ENCODE data around the gene WDR86. TPM values are rescaled to one million over a fixed set of nuclear protein-coding genes. Genes with fewer than 3 reads are reported as not detected.
A peak's percentile ranks its signal among the peaks of the same experiment; 100 is the strongest.

The WDR86 gene
- polyA plus RNA-seq, 3 donors from 2014 or later, result 0.75 to 2.2 (median 2.2) TPM

DNA sequence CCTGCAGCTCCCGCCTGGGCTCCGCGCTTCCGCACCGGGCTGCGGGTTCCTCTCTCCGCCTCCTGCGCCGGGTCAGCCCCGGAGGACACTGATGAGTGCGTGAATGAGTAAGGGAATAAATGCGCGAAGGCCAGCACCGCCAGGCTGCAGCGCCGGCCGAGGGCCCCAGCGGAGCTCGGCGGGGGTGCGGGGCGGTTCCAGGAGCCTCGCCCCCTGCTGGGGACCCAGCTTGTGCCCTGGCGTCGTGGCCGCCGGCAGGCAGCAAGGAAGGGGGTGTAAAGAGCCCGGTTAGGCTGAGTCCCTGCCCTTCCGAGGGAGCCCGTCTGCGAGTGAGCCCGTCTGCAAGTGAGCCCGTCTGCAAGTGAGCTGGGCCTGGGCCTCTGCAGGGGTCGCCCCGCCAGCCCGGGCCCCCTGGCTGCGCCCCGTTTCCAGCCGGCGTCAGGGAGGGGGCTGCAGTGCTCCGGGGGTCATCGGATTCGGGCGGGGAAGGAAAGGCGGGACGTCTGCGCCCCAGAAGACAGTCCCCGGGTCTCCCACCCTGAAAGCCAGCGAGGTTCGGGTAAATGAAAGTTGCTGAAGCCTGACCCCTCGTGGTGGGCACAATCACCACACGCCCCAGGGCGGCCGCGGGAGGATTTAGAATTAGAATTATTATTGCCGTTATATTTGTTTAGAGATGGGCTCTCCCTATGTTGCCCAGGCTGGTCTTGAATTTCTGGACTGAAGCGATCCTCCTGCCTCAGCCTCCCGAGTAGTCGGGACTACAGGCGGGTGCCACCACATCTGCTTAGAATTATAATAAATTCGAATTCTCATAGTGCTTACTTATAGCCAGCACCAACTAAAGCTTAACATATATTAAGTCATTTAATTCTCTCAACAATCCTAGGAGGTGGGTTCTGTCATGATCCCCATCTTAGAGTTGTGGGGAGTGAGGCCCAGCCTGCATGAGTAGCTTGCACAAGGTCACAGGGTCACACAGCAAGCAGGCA is 38.7 kb upstream of the WDR86 start:
- H3K4me1 Mint-ChIP-seq, result no peaks in the 10 kb centered on the region
- H3K36me3 Mint-ChIP-seq, result no peaks in the 10 kb centered on the region
- H3K4me3 Mint-ChIP-seq, result peak overlapping the region; percentile 81 to 87 (median 81)
- peak overlapping the region in 2 of 6 donors; percentile 30 to 45 for H3K27ac Mint-ChIP-seq
- peaks cover 0 to 6% (median 0%) of the 10 kb centered on the region in 3 donors for H3K27me3 Mint-ChIP-seq (ENCODE audit: low read depth in 3 of 3)
- H3K9me3 Mint-ChIP-seq, result no peaks in the 10 kb centered on the region
- peak; percentile 68 to 76 (median 76) for DNase-seq

DNA sequence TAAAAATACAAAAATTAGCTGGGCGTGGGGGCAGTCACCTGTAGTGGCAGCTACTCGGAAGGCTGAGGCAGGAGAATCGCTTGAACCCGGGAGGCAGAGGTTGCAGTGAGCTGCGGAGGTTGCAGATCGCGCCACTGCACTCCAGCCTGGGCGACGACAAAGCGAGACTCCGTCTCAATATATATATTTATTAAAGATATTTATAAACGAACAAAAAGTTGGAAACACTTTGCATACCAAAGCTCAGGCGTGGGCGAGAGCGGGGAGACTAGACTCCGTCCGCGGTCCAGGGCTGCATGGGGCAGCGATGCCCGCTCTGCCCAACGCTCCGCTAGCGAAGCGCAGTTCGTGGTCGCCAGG is 38.0 kb upstream of the WDR86 start:
- no peaks in the 10 kb centered on the region for H3K9me3 Mint-ChIP-seq
- H3K27ac Mint-ChIP-seq, result peak overlapping the region in 1 of 6 donors; percentile 40
- H3K36me3 Mint-ChIP-seq, result no peaks in the 10 kb centered on the region

DNA sequence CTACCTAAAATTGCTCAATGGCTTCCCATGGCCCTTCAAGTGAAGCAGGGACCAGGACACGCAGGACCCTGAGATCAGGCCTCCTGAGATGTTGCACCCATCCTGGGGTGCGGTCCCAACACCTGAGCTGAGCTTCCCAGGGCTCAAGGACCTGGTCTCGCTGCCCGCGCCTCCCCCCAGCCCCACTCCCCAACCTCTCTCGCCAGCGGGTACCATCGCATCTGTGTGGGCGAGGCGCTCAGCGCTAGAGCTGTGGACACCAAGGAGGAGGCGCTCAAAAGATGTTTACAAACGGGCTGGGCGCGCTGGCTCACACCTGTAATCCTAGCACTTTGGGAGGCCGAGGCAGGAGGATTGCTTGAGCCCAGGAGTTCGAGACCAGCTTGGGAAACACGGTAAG is 37.5 kb upstream of the WDR86 start:
- no peak for DNase-seq
- Mint-ChIP-seq H3K4me3 (peak overlapping the region in 1 of 5 donors; percentile 56), H3K36me3 (no peaks in the 10 kb centered on the region), H3K9me3 (no peaks in the 10 kb centered on the region), H3K27me3 (ENCODE audit: low read depth in 3 of 3) (peaks cover 0 to 8% (median 3%) of the 10 kb centered on the region in 3 donors), H3K4me1 (no peaks in the 10 kb centered on the region), H3K27ac (no peak overlapping the region)

More for the DNA sequence above, 38.0 kb upstream of the WDR86 start:
- H3K27me3 Mint-ChIP-seq (ENCODE audit: low read depth in 3 of 3), result peaks cover 0 to 8% (median 3%) of the 10 kb centered on the region in 3 donors
- no peak for DNase-seq
- H3K4me3 Mint-ChIP-seq, result peak overlapping the region; percentile 79 to 87 (median 81)
- H3K4me1 Mint-ChIP-seq, result no peaks in the 10 kb centered on the region

DNA sequence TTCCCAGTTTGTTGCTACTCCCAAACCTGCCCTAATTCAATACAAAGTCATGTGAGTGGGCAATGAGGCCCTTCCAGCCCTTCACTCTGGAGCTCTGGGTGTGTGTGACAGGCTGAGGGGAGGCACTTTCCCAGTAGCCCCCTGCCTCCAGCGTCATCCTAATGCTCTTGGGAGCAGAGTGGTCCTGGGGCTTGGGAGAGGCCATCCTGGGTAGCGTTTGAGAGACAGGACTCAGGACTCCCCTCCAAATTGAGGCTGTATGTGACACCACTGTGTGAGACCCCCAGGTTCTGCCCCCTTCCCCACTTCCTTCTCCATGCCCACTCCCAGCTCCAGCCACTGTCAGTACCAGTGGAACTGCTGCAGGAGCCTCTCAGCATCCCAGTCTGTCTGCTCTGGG is 36.6 kb upstream of the WDR86 start:
- Mint-ChIP-seq H3K27me3 (ENCODE audit: low read depth in 3 of 3) (peaks cover 0 to 8% (median 4%) of the 10 kb centered on the region in 3 donors), H3K27ac (no peak overlapping the region), H3K4me1 (peaks cover 0 to 8% of the 10 kb centered on the region in 2 donors), H3K36me3 (no peaks in the 10 kb centered on the region), H3K4me3 (peak overlapping the region in 2 of 5 donors; percentile 15 to 40), H3K9me3 (no peaks in the 10 kb centered on the region)
- no peak for DNase-seq

DNA sequence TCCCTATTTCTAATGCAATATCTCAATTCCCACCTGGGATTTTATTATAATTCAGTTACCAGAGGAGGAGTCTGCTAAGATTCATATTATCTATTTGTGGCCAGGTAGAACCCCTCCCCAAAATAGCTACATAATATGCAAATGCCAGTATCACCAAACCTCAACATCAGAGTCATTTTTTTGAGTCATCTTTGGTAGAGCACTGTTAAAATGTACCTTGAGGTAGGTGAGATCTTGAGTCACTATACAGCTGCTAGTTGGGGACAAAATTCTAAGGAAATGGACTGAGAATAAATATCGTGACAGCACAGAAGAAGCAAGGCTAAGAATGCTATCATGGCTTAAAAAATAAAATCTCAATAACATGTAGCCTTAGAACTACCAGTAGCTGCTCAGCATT is 34.8 kb upstream of the WDR86 start:
- no peaks in the 10 kb centered on the region for H3K36me3 Mint-ChIP-seq
- H3K4me3 Mint-ChIP-seq, result no peak overlapping the region
- H3K4me1 Mint-ChIP-seq, result peaks cover 0 to 16% of the 10 kb centered on the region in 2 donors
- H3K27me3 Mint-ChIP-seq (ENCODE audit: low read depth in 3 of 3), result peaks cover 0 to 10% (median 8%) of the 10 kb centered on the region in 3 donors
- DNase-seq, result no peak
- H3K9me3 Mint-ChIP-seq, result no peaks in the 10 kb centered on the region
- no peak overlapping the region for H3K27ac Mint-ChIP-seq

DNA sequence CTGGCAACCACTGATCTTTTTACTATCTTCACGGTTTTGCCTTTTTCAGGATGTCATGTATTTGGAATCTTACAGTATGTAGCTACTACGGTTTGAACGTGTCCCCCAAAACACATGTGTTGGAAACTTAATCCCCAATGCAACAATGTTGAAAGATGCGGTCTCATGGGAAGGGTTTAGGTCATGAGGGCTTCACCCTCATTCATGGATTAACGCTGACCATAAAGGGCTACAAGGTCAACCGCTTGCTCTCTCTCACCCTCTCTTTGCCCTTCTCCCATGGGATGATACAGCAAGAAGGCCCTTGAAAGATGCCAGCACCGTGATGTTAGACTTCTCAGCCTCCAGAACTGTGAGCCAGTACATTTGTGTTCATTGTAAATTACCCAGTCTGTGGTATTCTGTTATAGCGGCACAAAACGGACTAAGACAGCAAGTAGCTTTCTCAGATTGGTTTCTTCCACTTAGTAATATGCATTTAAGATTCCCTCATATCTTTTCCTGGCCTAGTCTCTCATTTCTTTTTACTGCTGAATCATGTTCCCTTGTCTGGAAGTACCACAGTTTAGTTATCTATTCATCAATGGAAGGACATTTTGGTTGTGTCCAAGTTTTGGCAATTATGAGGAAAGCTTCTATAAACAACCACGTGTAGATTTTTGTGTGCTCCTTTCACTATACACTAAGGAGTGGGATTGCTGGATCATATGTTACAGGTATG is 33.1 kb upstream of the WDR86 start:
- H3K4me3 Mint-ChIP-seq, result no peak overlapping the region

DNA sequence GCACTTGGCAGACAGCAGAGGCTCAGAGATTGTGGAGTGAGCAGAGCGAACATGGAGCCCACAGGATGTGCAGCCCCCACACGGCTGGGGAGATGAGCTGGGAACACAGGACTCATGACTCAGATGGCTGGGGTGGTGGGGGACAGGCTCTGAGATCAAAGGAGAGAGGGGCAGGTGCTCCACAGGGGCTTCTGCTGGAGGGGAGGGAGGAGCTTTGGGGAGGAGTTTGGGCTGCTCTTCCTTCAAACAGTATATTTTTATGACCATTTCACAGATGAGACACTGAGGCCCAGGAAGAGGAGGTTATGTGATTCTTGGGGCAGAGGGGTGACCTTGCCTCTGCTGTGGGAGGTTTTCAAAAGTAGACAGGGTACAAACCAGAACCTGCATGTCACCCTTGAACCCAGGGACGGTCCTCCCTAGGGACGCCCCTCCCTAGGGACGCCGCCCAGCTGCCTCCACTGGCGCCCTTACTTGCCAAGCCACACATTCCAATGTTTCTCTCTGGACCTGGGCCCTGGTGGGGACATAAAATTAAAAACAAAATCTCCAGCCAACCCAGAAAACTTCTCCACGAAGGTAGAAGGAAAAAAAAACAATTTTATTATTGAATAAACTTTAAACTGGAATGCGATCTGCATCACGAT is 31.1 kb upstream of the WDR86 start:
- Mint-ChIP-seq H3K27ac (peak overlapping the region in 1 of 6 donors; percentile 55), H3K4me1 (peaks cover 0 to 16% of the 10 kb centered on the region in 2 donors), H3K9me3 (no peaks in the 10 kb centered on the region), H3K4me3 (no peak overlapping the region), H3K36me3 (no peaks in the 10 kb centered on the region), H3K27me3 (ENCODE audit: low read depth in 3 of 3) (peaks cover 5 to 13% (median 6%) of the 10 kb centered on the region in 3 donors)
- DNase-seq, result no peak

More for the DNA sequence above, 33.1 kb upstream of the WDR86 start:
- no peak for DNase-seq
- H3K9me3 Mint-ChIP-seq, result no peaks in the 10 kb centered on the region
- no peaks in the 10 kb centered on the region for H3K36me3 Mint-ChIP-seq
- H3K27me3 Mint-ChIP-seq (ENCODE audit: low read depth in 3 of 3), result peaks cover 5 to 13% (median 8%) of the 10 kb centered on the region in 3 donors
- peaks cover 0 to 16% of the 10 kb centered on the region in 2 donors for H3K4me1 Mint-ChIP-seq
- peak overlapping the region in 1 of 6 donors; percentile 2 for H3K27ac Mint-ChIP-seq

DNA sequence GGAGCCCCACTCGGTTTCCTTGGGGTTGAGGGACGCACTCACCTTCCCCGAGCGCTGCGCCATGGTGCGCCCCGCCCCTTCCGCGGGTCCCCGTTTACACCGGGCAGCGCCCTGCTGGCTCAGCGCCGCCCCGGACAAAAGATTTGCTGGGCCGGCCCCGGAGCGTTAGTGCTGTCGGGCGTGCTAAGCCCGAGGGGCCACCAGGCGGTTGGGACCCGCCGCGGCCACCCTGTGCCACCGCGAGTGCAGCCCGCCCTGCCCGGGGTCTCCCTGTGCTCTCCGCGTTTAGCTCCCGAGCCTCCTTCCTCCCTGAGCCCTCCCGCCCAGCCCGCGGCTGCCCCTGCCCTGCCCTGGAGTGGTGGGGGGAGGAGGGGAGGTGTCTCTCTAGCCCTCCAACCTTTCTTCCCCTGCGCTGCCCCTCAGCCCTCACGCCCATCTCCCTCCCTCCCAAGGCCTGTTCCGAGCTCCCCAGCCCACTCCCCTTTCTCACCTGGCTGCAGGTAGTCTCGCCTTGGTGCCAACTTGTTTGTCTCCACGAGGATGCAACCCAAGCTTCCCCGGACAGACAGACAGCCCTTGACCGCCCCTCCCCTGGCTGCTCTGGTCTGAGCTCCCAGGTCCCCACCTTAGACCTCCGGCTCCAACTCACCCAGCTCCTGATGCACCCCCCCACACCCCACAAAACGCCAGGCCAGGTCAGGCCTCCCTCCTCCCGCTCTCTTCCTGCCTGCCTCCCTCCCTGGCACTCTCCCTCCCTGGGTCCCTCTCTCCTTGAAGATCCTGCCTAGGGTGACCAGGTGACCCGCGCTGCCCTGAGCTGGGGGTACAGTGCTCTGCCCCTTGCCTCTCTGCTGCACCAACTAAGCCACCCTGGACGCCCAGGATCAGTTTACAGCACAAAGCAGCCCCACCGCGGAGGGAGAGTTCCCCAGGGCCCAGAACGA is 30.3 kb upstream of the WDR86 start, which contains the start of gene CRYGN:
CRYGN (minus strand) TSS at position 287 of the 944 bp plus-strand sequence; CDS start at position 63, 224 bp downstream.
- Mint-ChIP-seq H3K36me3 (no peaks in the 10 kb centered on the region), H3K27me3 (ENCODE audit: low read depth in 3 of 3) (peaks cover 5 to 13% (median 6%) of the 10 kb centered on the region in 3 donors), H3K4me1 (peaks cover 0 to 16% of the 10 kb centered on the region in 2 donors), H3K4me3 (peak within 1 kb of the TSS in 1 of 5 donors; percentile 13), H3K9me3 (no peaks in the 10 kb centered on the region), H3K27ac (no peak within 1 kb of the TSS)
- DNase-seq, result no peak

DNA sequence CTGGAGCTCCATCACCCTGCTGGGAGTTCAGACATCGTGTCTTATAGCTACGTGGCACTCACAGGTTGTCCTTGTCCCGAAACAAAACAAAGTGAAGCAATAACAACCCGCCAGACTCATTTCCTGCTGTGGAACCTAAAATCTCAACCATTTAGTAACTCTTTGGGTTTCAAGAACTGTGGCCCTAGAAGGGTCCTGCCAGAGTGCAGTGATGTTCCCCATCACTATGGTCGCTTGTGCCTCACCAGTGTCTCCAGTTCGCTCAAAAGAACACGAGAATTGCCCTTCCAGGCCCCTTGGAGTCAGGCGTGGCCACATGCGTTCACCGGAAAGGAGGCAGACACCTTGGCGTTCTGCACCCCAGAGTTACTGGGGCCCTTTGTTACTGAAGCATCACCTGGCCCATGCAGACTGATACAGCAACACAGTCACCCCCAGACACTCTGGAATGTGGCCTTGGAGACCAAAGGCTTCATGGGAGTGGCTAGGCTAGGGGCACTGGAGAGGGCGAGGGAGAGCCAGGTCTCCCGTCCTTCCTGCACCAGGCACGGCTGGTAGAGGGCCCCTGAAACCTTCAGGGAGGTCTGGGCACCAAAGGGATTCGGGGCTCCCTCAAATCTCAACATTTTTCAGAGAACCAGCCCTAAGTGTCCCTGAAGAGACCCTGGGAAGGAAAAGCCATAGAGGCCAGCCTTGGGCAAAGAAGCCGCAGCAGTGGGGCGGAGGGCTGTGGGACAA is 29.2 kb upstream of the WDR86 start:
- DNase-seq, result no peak
- peaks cover 5 to 13% (median 7%) of the 10 kb centered on the region in 3 donors for H3K27me3 Mint-ChIP-seq (ENCODE audit: low read depth in 3 of 3)
- H3K27ac Mint-ChIP-seq, result no peak overlapping the region
- H3K4me1 Mint-ChIP-seq, result peaks cover 0 to 16% of the 10 kb centered on the region in 2 donors
- H3K9me3 Mint-ChIP-seq, result no peaks in the 10 kb centered on the region
- no peak overlapping the region for H3K4me3 Mint-ChIP-seq
- H3K36me3 Mint-ChIP-seq, result no peaks in the 10 kb centered on the region

DNA sequence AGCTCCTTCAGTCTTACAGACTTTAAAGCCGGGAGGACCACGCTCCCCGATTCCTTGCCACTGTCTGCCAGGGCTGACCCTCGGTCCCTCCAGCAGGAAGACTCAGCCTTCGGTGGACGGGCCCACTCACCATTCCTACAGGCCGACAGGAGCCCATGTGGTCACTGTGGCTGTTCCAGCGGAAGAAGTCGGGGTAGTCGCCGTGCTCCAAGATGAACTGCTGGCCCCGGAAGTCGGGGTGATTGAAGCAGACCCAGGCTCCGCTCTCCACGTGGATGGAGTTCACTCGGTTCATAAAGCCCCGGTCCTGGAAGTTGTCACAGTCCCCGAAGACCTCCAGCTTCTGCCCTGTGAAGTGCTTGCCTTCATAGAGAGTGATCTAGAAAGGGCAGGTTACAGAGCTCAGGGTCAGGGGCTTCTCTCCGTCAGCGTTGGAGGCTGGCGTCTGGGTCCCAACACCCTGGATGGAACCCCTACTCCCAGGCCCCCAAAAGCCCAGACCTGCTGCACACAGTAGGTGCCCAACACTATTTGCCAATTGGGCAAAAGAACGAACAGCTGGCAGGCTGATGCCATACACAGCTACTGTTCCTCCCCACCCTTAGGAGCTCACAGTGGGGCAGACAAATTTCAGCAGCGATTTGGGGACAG is 28.2 kb upstream of the WDR86 start:
- H3K27ac Mint-ChIP-seq, result no peak overlapping the region
- no peak for DNase-seq
- no peaks in the 10 kb centered on the region for H3K36me3 Mint-ChIP-seq
- no peaks in the 10 kb centered on the region for H3K9me3 Mint-ChIP-seq
- peaks cover 3 to 10% (median 7%) of the 10 kb centered on the region in 3 donors for H3K27me3 Mint-ChIP-seq (ENCODE audit: low read depth in 3 of 3)
- H3K4me3 Mint-ChIP-seq, result no peak overlapping the region
- H3K4me1 Mint-ChIP-seq, result peaks cover 2 to 16% of the 10 kb centered on the region in 2 donors

DNA sequence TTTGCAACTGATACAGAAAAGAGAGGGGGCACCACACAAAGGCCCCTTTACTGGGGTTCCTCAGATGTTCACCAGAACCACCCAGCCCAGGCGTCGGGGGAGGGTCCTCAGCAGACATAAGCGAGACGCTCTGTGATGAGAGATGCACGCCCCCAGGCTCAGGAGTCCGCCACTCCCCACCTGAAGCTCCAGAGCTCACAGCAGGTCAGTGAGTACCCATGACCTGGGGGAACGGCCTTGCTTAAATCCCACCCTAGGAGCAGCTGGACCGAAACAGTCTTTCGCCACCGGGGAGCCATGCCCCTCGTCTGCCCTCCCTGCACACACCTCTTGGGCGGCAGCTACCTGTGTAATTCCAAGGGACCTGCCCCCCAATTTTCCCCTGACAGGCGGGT is 27.3 kb upstream of the WDR86 start:
- DNase-seq, result no peak
- H3K9me3 Mint-ChIP-seq, result no peaks in the 10 kb centered on the region
- H3K4me3 Mint-ChIP-seq, result no peak overlapping the region
- no peaks in the 10 kb centered on the region for H3K36me3 Mint-ChIP-seq
- no peak overlapping the region for H3K27ac Mint-ChIP-seq
- peaks cover 7 to 10% (median 7%) of the 10 kb centered on the region in 3 donors for H3K27me3 Mint-ChIP-seq (ENCODE audit: low read depth in 3 of 3)
- H3K4me1 Mint-ChIP-seq, result peaks cover 3 to 15% of the 10 kb centered on the region in 2 donors

Data from immature natural killer cell (primary cell).